ENCODE data around the gene TMEM245. TPM values are rescaled to one million over a fixed set of nuclear protein-coding genes. Genes with fewer than 3 reads are reported as not detected.

TMEM245 gene
- total and polyA plus RNA-seq, 3 donors from 2014 or later, result 44.9 to 67.6 (median 63.6) TPM

- intact Hi-C loops (cut with DNase I; ENCODE audit: low total_unique reads), result no loop called here
- Histone ChIP-seq H3K27me3 (no peaks in the 10 kb centered on the region), H3K4me3 (no peak overlapping the region), H3K4me1 (peaks cover 48% of the 10 kb centered on the region), H3K9me3 (no peaks in the 10 kb centered on the region), H3K27ac (no peak overlapping the region), H3K36me3 (ENCODE audit: low read depth, missing control alignments) (no peaks in the 10 kb centered on the region)
- DNase-seq, result no peak
- WGBS, 2 donors, result 58 to 67% methylated on average over 3 of the region's 3 CpGs
- TF ChIP-seq CTCF (IDR thresholded peaks at IDR 0.05) (no peak), POLR2A (IDR thresholded peaks at IDR 0.05) (no peak)
Measured at GRCh38 chr9:109095321-109095720, 24.4 kb downstream of the TMEM245 start.

GRCh38 chr9:109094268-109094667 lies 25.5 kb downstream of the TMEM245 start:
- Histone ChIP-seq H3K9me3 (no peaks in the 10 kb centered on the region), H3K4me1 (peaks cover 38% of the 10 kb centered on the region), H3K27ac (no peak overlapping the region), H3K36me3 (ENCODE audit: low read depth, missing control alignments) (no peaks in the 10 kb centered on the region), H3K27me3 (no peaks in the 10 kb centered on the region), H3K4me3 (no peak overlapping the region)
- intact Hi-C loops (cut with DNase I; ENCODE audit: low total_unique reads), result no loop called here
- TF ChIP-seq CTCF (IDR thresholded peaks at IDR 0.05) (no peak), POLR2A (IDR thresholded peaks at IDR 0.05) (no peak)
- DNase-seq, result no peak
- 70 to 82% methylated on average over 6 of the region's 6 CpGs for WGBS, 2 donors

DNA sequence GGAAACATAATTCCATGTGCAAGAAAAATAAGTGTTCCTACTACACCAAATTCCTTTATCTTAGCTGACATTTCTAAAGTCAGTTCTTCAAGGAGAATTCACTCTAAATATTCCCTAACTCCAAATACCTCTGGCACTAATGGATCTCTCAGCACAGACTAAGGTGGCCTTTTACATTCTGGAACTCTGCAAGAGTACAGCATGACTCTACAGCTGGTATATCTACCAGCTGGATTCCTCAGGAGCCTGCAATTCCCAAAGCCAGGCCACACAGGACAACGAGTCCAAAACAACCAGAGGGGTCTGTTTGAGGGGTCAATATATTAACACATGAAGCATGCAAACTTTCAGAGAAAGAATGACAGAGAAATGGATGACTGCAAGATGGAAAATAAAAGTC lies 27.2 kb downstream of the TMEM245 start:
- H3K4me1 ChIP-seq, result peaks cover 21% of the 10 kb centered on the region
- 42 to 66% methylated on average over 1 of the region's 1 CpG for WGBS, 2 donors

DNA sequence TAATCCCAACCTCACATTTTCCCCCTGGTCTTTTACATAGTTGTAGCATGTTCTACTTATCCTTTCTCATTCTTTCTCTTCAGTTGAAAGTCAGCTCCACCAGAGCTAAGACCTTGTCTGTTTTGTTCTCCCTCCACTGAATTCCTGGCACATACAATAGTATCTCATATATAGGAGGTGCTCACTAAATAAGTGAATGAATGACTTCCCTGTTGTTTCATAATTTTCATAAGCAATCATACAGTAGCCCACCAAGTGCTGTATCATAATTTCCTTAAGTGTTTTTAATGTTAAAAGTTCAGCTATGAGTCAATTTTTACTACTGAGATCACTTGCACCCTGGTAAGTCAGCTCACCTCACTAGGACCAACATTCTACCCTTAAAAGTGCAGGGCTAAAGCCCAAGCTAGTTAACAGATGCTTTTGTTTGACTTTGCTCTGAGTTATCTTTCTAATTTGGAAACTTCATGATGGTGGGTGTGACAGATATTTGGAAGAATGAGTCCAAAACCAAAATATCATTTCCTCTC lies 27.6 kb downstream of the TMEM245 start:
- no peaks in the 10 kb centered on the region for H3K36me3 ChIP-seq (ENCODE audit: low read depth, missing control alignments)
- intact Hi-C loops (cut with DNase I; ENCODE audit: low total_unique reads), result no loop called here

More for the DNA sequence above, 27.2 kb downstream of the TMEM245 start:
- intact Hi-C loops (cut with DNase I; ENCODE audit: low total_unique reads), result no loop called here
- no peak for DNase-seq
- H3K4me3 ChIP-seq, result no peak overlapping the region
- H3K9me3 ChIP-seq, result no peaks in the 10 kb centered on the region
- TF ChIP-seq CTCF (IDR thresholded peaks at IDR 0.05), result no peak
- TF ChIP-seq POLR2A (IDR thresholded peaks at IDR 0.05), result no peak
- no peaks in the 10 kb centered on the region for H3K27me3 ChIP-seq
- no peaks in the 10 kb centered on the region for H3K36me3 ChIP-seq (ENCODE audit: low read depth, missing control alignments)
- no peak overlapping the region for H3K27ac ChIP-seq

More for the DNA sequence above, 27.6 kb downstream of the TMEM245 start:
- H3K4me1 ChIP-seq, result peaks cover 16% of the 10 kb centered on the region
- DNase-seq, result no peak
- no peak overlapping the region for H3K27ac ChIP-seq
- TF ChIP-seq POLR2A (IDR thresholded peaks at IDR 0.05), result no peak
- TF ChIP-seq CTCF (IDR thresholded peaks at IDR 0.05), result no peak
- H3K4me3 ChIP-seq, result no peak overlapping the region
- H3K27me3 ChIP-seq, result no peaks in the 10 kb centered on the region
- no peaks in the 10 kb centered on the region for H3K9me3 ChIP-seq

Data from testis (tissue), 3 donors.